HepG2 (cell line): Measurements from ENCODE around the gene POU6F2. TPM values are rescaled to one million over a fixed set of nuclear protein-coding genes. Genes with fewer than 3 reads are reported as not detected.

Experiments used
- ATAC-seq: fragments of 200-7000 bp; cut with Tn5 transposase; 3 replicates; pipeline ENCODE4 v1.9.1; 2020; ENCODE audit warnings: mild to moderate bottlenecking, moderate library complexity
- BruUV-seq: library from RNA; stranded (reverse); fragments of 400-500 nt; replicated peaks from 2 replicates; lab custom pipeline; 2021; lab: Mats Ljungman, UMichigan
- CTCF ChIA-PET: fragments of 300-600 bp; formaldehyde crosslinking; extraction: SDS; loops from one replicate; lab custom pipeline; 2021; ENCODE audit warnings: low total read pairs, inconsistent platforms, low intra/inter-chr PET ratio; lab: Yijun Ruan, JAX
- POLR2A ChIA-PET: fragments of 350-600 bp; sonication (Branson Sonifier 250); formaldehyde crosslinking; loops from one replicate; lab custom pipeline; 2020; ENCODE audit warnings: antibody characterized with exemption, inconsistent platforms; lab: Yijun Ruan, JAX
- DNase-seq: peaks from one replicate; pipeline ENCODE4 v3.0.0-alpha.2; 2015; ENCODE audit warnings: low spot score
- FAIRE-seq: peaks from 3 replicates; lab custom pipeline; 2011; peaks lifted over from hg19 to GRCh38; lab: Jason Lieb, UNC
- H2AFZ ChIP-seq: one replicate; pipeline ENCODE4 v1.6.1; 2011; ENCODE audit warnings: low read length, inconsistent platforms
- H3K27ac ChIP-seq: fragments of 300-600 bp; 3 replicates; pipeline ENCODE4 v1.8.0; 2011; ENCODE audit warnings: mixed run types, mild to moderate bottlenecking, mixed read lengths, low read length, inconsistent platforms; ENCODE audit not compliant: insufficient read depth; ENCODE audit errors: extremely low read length
- H3K27me3 ChIP-seq, 2 experiments: fragments of 200-600 bp in 1 of 2; 2 replicates in 1 of 2; 3 replicates in 1 of 2; pipeline versions ENCODE4 v1.6.0 to v1.8.0; 2011; ENCODE audit warnings: low read length in 2 of 2, mild to moderate bottlenecking in 2 of 2, moderate library complexity in 2 of 2, inconsistent platforms in 1 of 2; ENCODE audit not compliant: insufficient read depth in 2 of 2, control insufficient read depth in 1 of 2
- H3K36me3 ChIP-seq, 2 experiments: fragments of 200-600 bp in 1 of 2; replicated peaks in 1 of 2; 2 replicates in 1 of 2; 3 replicates in 1 of 2; pipeline versions ENCODE4 v1.5.1 to v1.8.0; 2011; ENCODE audit warnings: low read length in 2 of 2, inconsistent platforms in 1 of 2; ENCODE audit not compliant: insufficient read depth in 2 of 2, control insufficient read depth in 1 of 2
- H3K4me1 ChIP-seq: 2 replicates; pipeline ENCODE4 v1.5.1; 2012; ENCODE audit warnings: low read length, inconsistent platforms; ENCODE audit not compliant: insufficient read depth
- H3K4me2 ChIP-seq: 2 replicates; pipeline ENCODE4 v1.6.0; 2011; ENCODE audit warnings: low read depth, low read length, inconsistent platforms
- H3K4me3 ChIP-seq, 3 experiments: fragments of 200-600 bp in 1 of 3; sonication (generic), shearing (Covaris generic) in 1 of 3; replicated peaks in 1 of 3; 2 replicates each; pipeline ENCODE4 v1.5.1; 2011 to 2016; ENCODE audit warnings: low read length in 3 of 3, inconsistent platforms in 2 of 3, low read depth in 2 of 3, mild to moderate bottlenecking in 2 of 3, control low read depth in 1 of 3, mixed read lengths in 1 of 3; ENCODE audit not compliant: insufficient read depth in 1 of 3
- H3K79me2 ChIP-seq: one replicate; pipeline ENCODE4 v1.6.1; 2011; ENCODE audit warnings: low read length, inconsistent platforms; ENCODE audit not compliant: insufficient read depth
- H3K9ac ChIP-seq: 2 replicates; pipeline ENCODE4 v1.6.0; 2011; ENCODE audit warnings: mild to moderate bottlenecking, low read depth, low read length, inconsistent platforms; ENCODE audit not compliant: insufficient read depth
- H3K9me3 ChIP-seq: 2 replicates; pipeline ENCODE4 v1.5.1; 2012; ENCODE audit warnings: mild to moderate bottlenecking, low read length
- H4K20me1 ChIP-seq: 2 replicates; pipeline ENCODE4 v1.6.0; 2011; ENCODE audit warnings: inconsistent platforms, mild to moderate bottlenecking, low read length, moderate library complexity; ENCODE audit not compliant: insufficient read depth
- CSRNP1 ChIP-seq: sonication (generic); formaldehyde crosslinking; IDR thresholded peaks from 2 replicates; pipeline ENCODE4 v1.8.1; 2023; ENCODE audit warnings: mild to moderate bottlenecking, missing genetic modification reagents
- JARID2 ChIP-seq: sonication (generic); formaldehyde crosslinking; IDR thresholded peaks from 2 replicates; pipeline ENCODE4 v1.8.1; 2023; ENCODE audit warnings: missing genetic modification reagents, inconsistent platforms; ENCODE audit not compliant: insufficient replicate concordance
- MAFK ChIP-seq, 2 experiments: IDR thresholded peaks in 1 of 2; conservative IDR thresholded peaks in 1 of 2; 2 replicates each; pipeline ENCODE4 v1.6.1; 2011; ENCODE audit warnings: improper control_type of control experiment in 2 of 2, low read length in 2 of 2
- SNAI1 ChIP-seq: sonication (generic); formaldehyde crosslinking; IDR thresholded peaks from 2 replicates; pipeline ENCODE4 v1.5.0; 2020; ENCODE audit warnings: mild to moderate bottlenecking, missing genetic modification reagents, borderline replicate concordance
- TGIF2 ChIP-seq: IDR thresholded peaks from 2 replicates; pipeline ENCODE4 v1.6.1; 2016; ENCODE audit warnings: control low read depth, missing compliant biosample characterization
- WIZ ChIP-seq: sonication (generic); formaldehyde crosslinking; IDR thresholded peaks from 2 replicates; pipeline ENCODE4 v1.5.1; 2020; ENCODE audit warnings: mild to moderate bottlenecking, missing genetic modification reagents
- ZMYM3 ChIP-seq: sonication (generic); formaldehyde crosslinking; IDR thresholded peaks from 2 replicates; pipeline ENCODE4 v1.5.1; 2020; ENCODE audit warnings: mild to moderate bottlenecking, missing genetic modification reagents
- ZNF138 ChIP-seq: sonication (generic); formaldehyde crosslinking; IDR thresholded peaks from 2 replicates; pipeline ENCODE4 v1.5.0; 2020; ENCODE audit warnings: mild to moderate bottlenecking, low read depth, missing genetic modification reagents
- ZNF235 ChIP-seq: sonication (generic); formaldehyde crosslinking; IDR thresholded peaks from 2 replicates; pipeline ENCODE4 v1.8.1; 2023; ENCODE audit warnings: mild to moderate bottlenecking, missing genetic modification reagents, borderline replicate concordance
- ZNF274 ChIP-seq: sonication (generic); formaldehyde crosslinking; IDR thresholded peaks from 2 replicates; pipeline ENCODE4 v1.5.1; 2020; ENCODE audit warnings: mild to moderate bottlenecking, missing genetic modification reagents
- ZNF431 ChIP-seq: sonication (generic); formaldehyde crosslinking; IDR thresholded peaks from 2 replicates; pipeline ENCODE4 v1.9.0; 2022; ENCODE audit warnings: missing genetic modification reagents, low read depth, mild to moderate bottlenecking, borderline replicate concordance
- WGBS: methylation state at CpG from one replicate; pipeline ENCODE4 v1.1.6; 2017; ENCODE audit warnings: low lambda C conversion rate; 5-methylcytosine and 5-hydroxymethylcytosine counted together
- in situ Hi-C: cut with HindIII; loops from 2 replicates; pipeline ENCODE4 v1.10.0; 2017; ENCODE audit warnings: low pct_unique_long_range_greater_than_20kb; ENCODE audit not compliant: extremely low pct_ligation_motif_present
- intact Hi-C: fragments of 100-400 bp; cut with micrococcal nuclease; formaldehyde crosslinking; loops from one replicate; pipeline ENCODE4 v1.10.0; 2022; ENCODE audit not compliant: unreplicated experiment
- polyA plus RNA-seq, 8 experiments: library from polyadenylated mRNA; depleted of rRNA in 3 of 8; stranded (reverse) in 7 of 8; unstranded in 1 of 8; fragments of >200 nt; fragmentation: Illumina TruSeq in 4 of 8; extraction: Trizol in 4 of 8; gene quantifications; 2 replicates each; pipeline versions ENCODE4 v1.2.1 to v1.2.3, GENCODE V29; 2011 to 2016; ENCODE audit warnings: low read depth in 4 of 8, missing spikeins in 1 of 8, mixed read lengths in 1 of 8; ENCODE audit not compliant: insufficient read depth in 1 of 8
- total RNA-seq, 5 experiments: library from RNA; depleted of rRNA; stranded (reverse); fragments of >200 nt; fragmentation: Illumina TruSeq; extraction: Trizol; gene quantifications; 2 replicates each; pipeline ENCODE4 v1.2.3, GENCODE V29; 2016; ENCODE audit warnings: low read depth in 1 of 5
- TF ChIP-seq, protein P1 (sequence below): sonication (generic); formaldehyde crosslinking; IDR thresholded peaks from 2 replicates; pipeline ENCODE4 v1.4.0; 2020; ENCODE audit warnings: mild to moderate bottlenecking, missing genetic modification reagents

POU6F2 gene
- total and polyA plus RNA-seq, 2 of the 13 experiments (the other 11 are each of a cell fraction or from before 2014, with no cell fraction given) = not detected

GRCh38 chr7:39394105-39394680, 416.5 kb downstream of the POU6F2 start:
- no peak for ATAC-seq
- POLR2A ChIA-PET = no interaction called here
- no peaks in the 10 kb centered on the region for H3K4me1 ChIP-seq
- no peak overlapping the region for H2AFZ ChIP-seq
- no peaks in the 10 kb centered on the region for H3K36me3 ChIP-seq
- no peaks in the 10 kb centered on the region for H3K9me3 ChIP-seq
- CTCF ChIA-PET = no interaction called here
- no peak overlapping the region for H3K9ac ChIP-seq
- TF ChIP-seq WIZ (no peak), MAFK (conservative IDR thresholded peaks at IDR 0.05 in 1 of 2, IDR thresholded peaks at IDR 0.05 in 1 of 2; ENCODE audit: low read length in 2 of 2) (peak; percentile 53 to 74)
- H3K4me3 ChIP-seq = no peak overlapping the region
- DNase-seq = no peak
- H3K4me2 ChIP-seq = no peak overlapping the region
- BruUV-seq = no TSS peak
- 19% methylated on average over 3 of the region's 3 CpGs for WGBS
- no peaks in the 10 kb centered on the region for H3K79me2 ChIP-seq
- intact Hi-C loops (no loop called here), in situ Hi-C loops (no loop called here)
- no peaks in the 10 kb centered on the region for H3K27me3 ChIP-seq
- no peak overlapping the region for H3K27ac ChIP-seq
- no peak for FAIRE-seq
- no peaks in the 10 kb centered on the region for H4K20me1 ChIP-seq

DNA sequence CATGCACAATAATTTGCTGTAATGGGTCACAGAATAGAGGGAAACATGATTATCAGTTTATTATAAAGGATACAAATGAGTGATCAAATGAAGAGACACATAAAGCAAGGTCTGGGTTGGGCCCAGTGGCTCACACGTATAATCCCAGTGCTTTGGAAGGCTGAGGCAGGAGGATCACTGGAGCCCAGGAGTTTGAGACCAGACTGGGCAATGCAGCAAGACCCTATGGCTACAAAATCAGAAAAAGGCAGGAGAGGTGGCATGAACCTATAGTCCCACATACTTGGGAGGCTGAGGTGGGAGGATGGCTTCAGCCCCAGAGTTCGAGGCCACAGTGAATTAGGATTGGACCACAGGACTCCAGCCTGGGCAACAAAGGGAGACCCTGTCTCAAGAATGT, 421.7 kb downstream of the POU6F2 start:
- Histone ChIP-seq H3K4me3 (no peak overlapping the region), H2AFZ (no peak overlapping the region), H3K27me3 (no peaks in the 10 kb centered on the region), H3K36me3 (no peaks in the 10 kb centered on the region), H3K9me3 (no peaks in the 10 kb centered on the region), H3K79me2 (no peaks in the 10 kb centered on the region), H3K4me2 (no peak overlapping the region), H3K27ac (no peak overlapping the region), H3K4me1 (no peaks in the 10 kb centered on the region), H4K20me1 (no peaks in the 10 kb centered on the region), H3K9ac (no peak overlapping the region)
- no peak for ATAC-seq
- FAIRE-seq = no peak
- POLR2A ChIA-PET = no interaction called here
- CTCF ChIA-PET = no interaction called here
- in situ Hi-C loops (no loop called here), intact Hi-C loops (no loop called here)
- TF ChIP-seq CSRNP1 (CRISPR knock-in tag) (no peak), ZNF274 (CRISPR knock-in tag) (no peak), ZMYM3 (CRISPR knock-in tag) (no peak), SNAI1 (CRISPR knock-in tag) (no peak), TGIF2 (CRISPR knock-in tag) (no peak), JARID2 (CRISPR knock-in tag) (no peak), ZNF431 (CRISPR knock-in tag) (no peak), ZNF235 (CRISPR knock-in tag) (no peak), ZNF138 (no peak)
- TF ChIP-seq, protein P1, sequence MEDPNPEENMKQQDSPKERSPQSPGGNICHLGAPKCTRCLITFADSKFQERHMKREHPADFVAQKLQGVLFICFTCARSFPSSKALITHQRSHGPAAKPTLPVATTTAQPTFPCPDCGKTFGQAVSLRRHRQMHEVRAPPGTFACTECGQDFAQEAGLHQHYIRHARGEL (CRISPR knock-in tag) = no peak
- no peak for DNase-seq
- BruUV-seq = no TSS peak
- 4% methylated on average over 2 of the region's 2 CpGs for WGBS
